Measurements from ENCODE around the gene HIRA. TPM values are rescaled to one million over a fixed set of nuclear protein-coding genes. Genes with fewer than 3 reads are reported as not detected.

The HIRA gene
- total and polyA plus RNA-seq, 9 of the 15 experiments (the other 6 are each of a cell fraction or from before 2014, with no cell fraction given), result 0.96 to 132 (median 58.4) TPM

GRCh38 chr22:19432133-19432851 is 759 bp upstream of the HIRA start, which contains the start of gene MRPL40 (continued):
- TF ChIP-seq HMBOX1 (IDR thresholded peaks at IDR 0.05) (no peak), CGGBP1 (CRISPR knock-in tag; IDR thresholded peaks at IDR 0.05) (peak; percentile 98), ZNF785 (CRISPR knock-in tag; IDR thresholded peaks at IDR 0.05) (no peak)

DNA sequence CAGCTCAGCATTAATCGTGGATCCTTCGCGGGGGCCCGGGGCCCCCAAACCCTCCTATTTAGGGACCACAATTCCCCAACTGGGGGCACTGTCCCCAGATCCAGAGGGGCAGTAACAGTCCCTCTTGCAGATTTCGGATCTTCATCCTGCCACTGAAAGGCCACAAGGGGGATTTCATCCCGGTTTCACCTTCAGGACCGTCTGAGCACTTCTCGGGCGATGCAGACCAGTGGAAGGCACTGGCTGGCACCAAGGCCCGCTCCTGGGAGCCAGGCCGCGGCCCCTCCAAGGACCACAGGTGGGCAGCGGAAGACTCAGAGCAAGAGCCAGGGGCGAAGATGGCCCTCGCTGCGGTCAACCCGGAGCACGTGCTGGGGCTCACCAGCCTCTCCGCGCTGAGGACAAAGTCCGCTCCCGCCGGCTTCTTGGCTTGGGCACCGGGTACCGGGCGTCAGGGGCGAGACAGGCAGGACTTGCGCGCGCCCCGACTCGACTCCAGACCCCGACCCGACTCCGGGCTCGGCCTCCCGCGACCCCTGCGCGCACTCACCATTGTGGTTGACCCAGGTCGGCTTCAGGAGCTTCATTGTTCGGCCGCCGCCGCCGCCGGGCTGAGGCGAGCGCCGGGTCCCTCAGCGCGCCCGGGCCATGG is 517 bp downstream of the HIRA start:
- Histone ChIP-seq H3K36me3 (ENCODE audit: control insufficient read depth, insufficient read depth, low read length) (peaks cover 61% of the 10 kb centered on the region), H3K4me2 (ENCODE audit: insufficient read depth, low read length) (peak overlapping the region; percentile 86), H3K9me3 (replicated peaks; ENCODE audit: control insufficient read depth, insufficient read depth, low read depth, low read length) (no peaks in the 10 kb centered on the region), H3K4me3 (peak overlapping the region; percentile 68), H3K27ac (ENCODE audit: extremely low read depth, low read depth, low read length) (peak overlapping the region; percentile 75), H3K27me3 (ENCODE audit: control insufficient read depth in 2 of 2, insufficient read depth in 2 of 2, low read length in 2 of 2) (no peaks in the 10 kb centered on the region), H3K4me1 (replicated peaks in 1 of 2; ENCODE audit: control insufficient read depth in 2 of 2, insufficient read depth in 2 of 2, low read length in 2 of 2) (peaks cover 17 to 39% of the 10 kb centered on the region in 2 experiments), H3K9me1 (ENCODE audit: control insufficient read depth, insufficient read depth, low read length) (no peaks in the 10 kb centered on the region), H3K79me2 (ENCODE audit: control insufficient read depth, insufficient read depth, low read length) (peaks cover 78% of the 10 kb centered on the region), H2AFZ (ENCODE audit: low read depth, low read length) (peak overlapping the region; percentile 28), H4K20me1 (replicated peaks; ENCODE audit: control insufficient read depth, insufficient read depth, low read length) (peaks cover 28% of the 10 kb centered on the region), H3K9ac (ENCODE audit: insufficient read depth in 1 of 2, low read depth in 2 of 2, low read length in 2 of 2) (peak overlapping the region; percentile 85 to 97)
- CTCF ChIA-PET (ENCODE audit: low intra/inter-chr PET ratio), result interaction anchor here (0.6 to 1.7 kb wide), 4 partner anchors 48 to 300 kb away, joined by 3 to 5 read pairs (median 4); partner anchors contain the start of genes CDC45 and UFD1
- BruUV-seq (replicated peaks), result no TSS peak
- intact Hi-C loops (cut with micrococcal nuclease) (loop anchor here (1.0 to 5.0 kb wide), 4 partner anchors 12 to 309 kb away; partner anchors contain the start of gene DGCR2), in situ Hi-C loops (cut with MboI) (no loop called here)
- DNase-seq (ENCODE audit: extremely low read depth in 1 of 4, low spot score in 3 of 4) (peak in 3 of 4 experiments; percentile 72 to 83 (median 82)), FAIRE-seq (no peak), ATAC-seq (peak; percentile 2)
- POLR2A ChIA-PET, result interaction anchor here (0.6 to 11.9 kb wide), 28 partner anchors 8 to 693 kb away, joined by 3 to 284 read pairs (median 5); partner anchors contain the start of genes C22orf39, CDC45, SLC25A1 and UFD1
- under 1% methylated on average over 53 of the region's 53 CpGs for WGBS (ENCODE audit: insufficient coverage, low coverage, missing lambda C conversion rate)
- peak in 1 of 2 experiments; percentile 54; a peak in 2 of 4 replicates for TF ChIP-seq SRF (CRISPR knock-in tag; IDR thresholded peaks at IDR 0.05)
- TF ChIP-seq ZNF280B (CRISPR knock-in tag; IDR thresholded peaks at IDR 0.05), result no peak
- TF ChIP-seq ZNF764 (CRISPR knock-in tag; IDR thresholded peaks at IDR 0.05; ENCODE audit: low read depth), result 0 out of 2 replicates have a peak, but pooled peaks have one; percentile 50
- peak; percentile 43; the same call in 1 of the 2 replicates for TF ChIP-seq SMAD4 (CRISPR knock-in tag; conservative IDR thresholded peaks at IDR 0.05)
- no peak for TF ChIP-seq ZBTB26 (CRISPR knock-in tag; IDR thresholded peaks at IDR 0.05)
- no peak for TF ChIP-seq RFX1 (IDR thresholded peaks at IDR 0.05)
